Mesothelial cell of epicardium (in vitro differentiated cells): ENCODE results near the gene ABHD4. TPM values are rescaled to one million over a fixed set of nuclear protein-coding genes. Genes with fewer than 3 reads are reported as not detected.

ENCODE experiments used
- DNase-seq, 2 experiments: peaks; one replicate each; pipeline ENCODE4 v3.0.0; 2021; ENCODE audit warnings: low spot score in 2 of 2; ENCODE audit not compliant: unreplicated experiment in 2 of 2
- H3K27ac Mint-ChIP-seq: 2 replicates; pipeline ENCODE4 v1.8.0; 2021; ENCODE audit warnings: mixed read lengths
- H3K27me3 Mint-ChIP-seq: 2 replicates; pipeline ENCODE4 v1.8.0; 2021; ENCODE audit warnings: low read depth, mixed read lengths
- H3K36me3 Mint-ChIP-seq: 2 replicates; pipeline ENCODE4 v1.8.0; 2021; ENCODE audit warnings: mixed read lengths
- H3K4me1 Mint-ChIP-seq: 2 replicates; pipeline ENCODE4 v1.8.0; 2021; ENCODE audit warnings: mixed read lengths
- H3K4me3 Mint-ChIP-seq: 2 replicates; pipeline ENCODE4 v1.8.0; 2021; ENCODE audit warnings: mild to moderate bottlenecking, moderate library complexity, mixed read lengths
- H3K9me3 Mint-ChIP-seq: 2 replicates; pipeline ENCODE4 v1.8.0; 2021; ENCODE audit warnings: mixed read lengths
- CTCF ChIP-seq: fragments of 200-600 bp; sonication (generic); IDR thresholded peaks from one replicate; pipeline ENCODE4 v1.5.0; 2021; ENCODE audit warnings: antibody characterized with exemption; ENCODE audit not compliant: unreplicated experiment
- total RNA-seq: library from RNA; stranded (reverse); gene quantifications from 3 replicates; pipeline ENCODE4 v1.2.1, GENCODE V29; 2021

The ABHD4 gene
- 28.2 to 29.3 TPM (median 28.4 TPM) in 3 replicates for total RNA-seq

- no peak for TF ChIP-seq CTCF
- Mint-ChIP-seq H3K4me3 (peak within 1 kb of the TSS; percentile 92), H3K4me1 (peaks cover 21% of the 10 kb centered on the region), H3K9me3 (no peaks in the 10 kb centered on the region), H3K27ac (peak within 1 kb of the TSS; percentile 95), H3K27me3 (peaks cover 20% of the 10 kb centered on the region), H3K36me3 (peaks cover 14% of the 10 kb centered on the region)
- peak; percentile 43 to 65 for DNase-seq
Observed at GRCh38 chr14:22598099-22598895, at the start of gene ABHD4. Gene ABHD4, plus strand, starts transcription at chr14:22598300. Its CDS starts 7 bp downstream, at chr14:22598307.

- H3K4me3 Mint-ChIP-seq: no peak overlapping the region
- H3K27ac Mint-ChIP-seq: no peak overlapping the region
- peaks cover 77% of the 10 kb centered on the region for H3K27me3 Mint-ChIP-seq
- H3K4me1 Mint-ChIP-seq: peaks cover 20% of the 10 kb centered on the region
- no peak for DNase-seq
- H3K9me3 Mint-ChIP-seq: no peaks in the 10 kb centered on the region
- no peaks in the 10 kb centered on the region for H3K36me3 Mint-ChIP-seq
- TF ChIP-seq CTCF: no peak
Observed at GRCh38 chr14:22549324-22549962, 48.7 kb upstream of the ABHD4 start.

- no peak for DNase-seq
- Mint-ChIP-seq H3K4me3 (no peak overlapping the region), H3K27ac (no peak overlapping the region), H3K4me1 (peaks cover 20% of the 10 kb centered on the region), H3K9me3 (no peaks in the 10 kb centered on the region), H3K27me3 (peaks cover 70% of the 10 kb centered on the region), H3K36me3 (no peaks in the 10 kb centered on the region)
- no peak for TF ChIP-seq CTCF
Observed at GRCh38 chr14:22549981-22550673, 48.0 kb upstream of the ABHD4 start.

- peaks cover 55% of the 10 kb centered on the region for H3K27me3 Mint-ChIP-seq
- H3K36me3 Mint-ChIP-seq: no peaks in the 10 kb centered on the region
- H3K9me3 Mint-ChIP-seq: no peaks in the 10 kb centered on the region
- peaks cover 15% of the 10 kb centered on the region for H3K4me1 Mint-ChIP-seq
- TF ChIP-seq CTCF: no peak
- no peak for DNase-seq
- H3K4me3 Mint-ChIP-seq: no peak overlapping the region
- H3K27ac Mint-ChIP-seq: no peak overlapping the region
Observed at GRCh38 chr14:22551605-22551997, 46.5 kb upstream of the ABHD4 start.

- Mint-ChIP-seq H3K9me3 (no peaks in the 10 kb centered on the region), H3K27me3 (peaks cover 49% of the 10 kb centered on the region), H3K36me3 (no peaks in the 10 kb centered on the region), H3K4me1 (peaks cover 18% of the 10 kb centered on the region), H3K4me3 (no peak overlapping the region), H3K27ac (no peak overlapping the region)
- TF ChIP-seq CTCF: no peak
- no peak for DNase-seq
Observed at GRCh38 chr14:22552001-22552826, 45.9 kb upstream of the ABHD4 start.
